Non-pigmented ciliary epithelial cell (primary cell): Measurements from ENCODE around the gene KARS1.
"Not testable (repeated sequence)": the region's sequence is repeated elsewhere in the genome, so short reads cannot be mapped to it uniquely, and the experiment has no call there.

Experiments used
- DNase-seq: peaks from one replicate; pipeline ENCODE4 v3.0.0-alpha.2; 2010; ENCODE audit warnings: low read depth

KARS1 gene

GRCh38 chr16:75624921-75625334, 22.5 kb downstream of the KARS1 start:
- DNase-seq = no peak

- DNase-seq = peak; percentile 95
Observed at GRCh38 chr16:75622761-75623605, 24.5 kb downstream of the KARS1 start, which contains the start of gene ADAT1. ADAT1 (minus strand) TSS chr16:75623281; CDS start chr16:75620799, 2,482 bp downstream.

- DNase-seq = no peak
Observed at GRCh38 chr16:75621170-75621477, 26.3 kb downstream of the KARS1 start.

GRCh38 chr16:75620326-75621169, 26.9 kb downstream of the KARS1 start:
- DNase-seq = no peak

GRCh38 chr16:75618780-75619179, 28.7 kb downstream of the KARS1 start:
- no peak for DNase-seq

GRCh38 chr16:75617121-75617520, 30.3 kb downstream of the KARS1 start:
- no peak for DNase-seq

- no peak for DNase-seq
Observed at GRCh38 chr16:75616521-75617010, 30.9 kb downstream of the KARS1 start.

- DNase-seq = no peak
Observed at GRCh38 chr16:75615619-75616018, 31.8 kb downstream of the KARS1 start.

- DNase-seq = no peak
Observed at GRCh38 chr16:75614066-75614897, 33.2 kb downstream of the KARS1 start.

GRCh38 chr16:75606507-75606906, 41.0 kb downstream of the KARS1 start:
- no peak for DNase-seq

GRCh38 chr16:75603241-75603640, 44.2 kb downstream of the KARS1 start:
- DNase-seq = no peak

- DNase-seq = no peak
Observed at GRCh38 chr16:75599452-75600277, 47.8 kb downstream of the KARS1 start.

- DNase-seq = peak; percentile 50
Observed at GRCh38 chr16:75593825-75594820, 53.3 kb downstream of the KARS1 start.

- DNase-seq = no peak
Observed at GRCh38 chr16:75593308-75593707, 54.2 kb downstream of the KARS1 start.

- DNase-seq = not testable (repeated sequence)
Observed at GRCh38 chr16:75591927-75592326, 55.5 kb downstream of the KARS1 start.

- DNase-seq = peak; percentile 41
Observed at GRCh38 chr16:75590920-75591843, 56.3 kb downstream of the KARS1 start.

- DNase-seq = no peak
Observed at GRCh38 chr16:75589306-75589705, 58.2 kb downstream of the KARS1 start.

GRCh38 chr16:75588716-75589115, 58.7 kb downstream of the KARS1 start:
- DNase-seq = no peak

GRCh38 chr16:75584108-75584507, 63.4 kb downstream of the KARS1 start:
- DNase-seq = no peak
